ENCODE results near the gene RNASEH2B. TPM values are rescaled to one million over a fixed set of nuclear protein-coding genes. Genes with fewer than 3 reads are reported as not detected.

RNASEH2B gene
- total and polyA plus RNA-seq, 9 donors: 27.5 to 88.7 (median 55.0) TPM

- H3K4me3 ChIP-seq: no peak overlapping the region
- no peaks in the 10 kb centered on the region for H3K9me3 ChIP-seq
- H3K27me3 ChIP-seq: no peaks in the 10 kb centered on the region
- H3K27ac ChIP-seq: no peak overlapping the region
- H3K4me1 ChIP-seq (ENCODE audit: insufficient read depth): no peaks in the 10 kb centered on the region
- H3K36me3 ChIP-seq: no peaks in the 10 kb centered on the region
- DNase-seq: no peak
- intact Hi-C loops (cut with DNase I): no loop called here
- no peak for TF ChIP-seq POLR2A (IDR thresholded peaks at IDR 0.05)
- TF ChIP-seq, protein P1, sequence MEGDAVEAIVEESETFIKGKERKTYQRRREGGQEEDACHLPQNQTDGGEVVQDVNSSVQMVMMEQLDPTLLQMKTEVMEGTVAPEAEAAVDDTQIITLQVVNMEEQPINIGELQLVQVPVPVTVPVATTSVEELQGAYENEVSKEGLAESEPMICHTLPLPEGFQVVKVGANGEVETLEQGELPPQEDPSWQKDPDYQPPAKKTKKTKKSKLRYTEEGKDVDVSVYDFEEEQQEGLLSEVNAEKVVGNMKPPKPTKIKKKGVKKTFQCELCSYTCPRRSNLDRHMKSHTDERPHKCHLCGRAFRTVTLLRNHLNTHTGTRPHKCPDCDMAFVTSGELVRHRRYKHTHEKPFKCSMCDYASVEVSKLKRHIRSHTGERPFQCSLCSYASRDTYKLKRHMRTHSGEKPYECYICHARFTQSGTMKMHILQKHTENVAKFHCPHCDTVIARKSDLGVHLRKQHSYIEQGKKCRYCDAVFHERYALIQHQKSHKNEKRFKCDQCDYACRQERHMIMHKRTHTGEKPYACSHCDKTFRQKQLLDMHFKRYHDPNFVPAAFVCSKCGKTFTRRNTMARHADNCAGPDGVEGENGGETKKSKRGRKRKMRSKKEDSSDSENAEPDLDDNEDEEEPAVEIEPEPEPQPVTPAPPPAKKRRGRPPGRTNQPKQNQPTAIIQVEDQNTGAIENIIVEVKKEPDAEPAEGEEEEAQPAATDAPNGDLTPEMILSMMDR (IDR thresholded peaks at IDR 0.05): no peak
- no peak for TF ChIP-seq EP300 (IDR thresholded peaks at IDR 0.05)
These were observed 18.4 kb upstream of the RNASEH2B start for GRCh38 chr13:50891206-50891605.

- H3K9me3 ChIP-seq: no peaks in the 10 kb centered on the region
- no peak overlapping the region for H3K4me3 ChIP-seq
- TF ChIP-seq, protein P1 (IDR thresholded peaks at IDR 0.05): no peak
- TF ChIP-seq EP300 (IDR thresholded peaks at IDR 0.05): no peak
- no peak for TF ChIP-seq POLR2A (IDR thresholded peaks at IDR 0.05)
- intact Hi-C loops (cut with DNase I): no loop called here
- no peak overlapping the region for H3K27ac ChIP-seq
- no peaks in the 10 kb centered on the region for H3K36me3 ChIP-seq
- H3K27me3 ChIP-seq: no peaks in the 10 kb centered on the region
- 55 to 66% (median 65%) methylated on average over 7 of the region's 7 CpGs for WGBS, 3 donors
- no peak for DNase-seq
- H3K4me1 ChIP-seq (ENCODE audit: insufficient read depth): no peaks in the 10 kb centered on the region
These were observed 17.2 kb upstream of the RNASEH2B start for GRCh38 chr13:50892210-50892944.

GRCh38 chr13:50893211-50893852, 16.3 kb upstream of the RNASEH2B start:
- H3K27ac ChIP-seq: no peak overlapping the region

GRCh38 chr13:50894012-50894411, 15.6 kb upstream of the RNASEH2B start:
- WGBS, 3 donors: 91 to 94% (median 93%) methylated on average over 2 of the region's 2 CpGs

More at GRCh38 chr13:50893211-50893852, 16.3 kb upstream of the RNASEH2B start:
- WGBS, 3 donors: 24 to 36% (median 31%) methylated on average over 4 of the region's 4 CpGs
- no peak for DNase-seq
- Histone ChIP-seq H3K36me3 (no peaks in the 10 kb centered on the region), H3K4me3 (no peak overlapping the region), H3K9me3 (no peaks in the 10 kb centered on the region), H3K27me3 (no peaks in the 10 kb centered on the region), H3K4me1 (ENCODE audit: insufficient read depth) (no peaks in the 10 kb centered on the region)
- intact Hi-C loops (cut with DNase I): no loop called here
- TF ChIP-seq, protein P1 (IDR thresholded peaks at IDR 0.05): no peak
- no peak for TF ChIP-seq EP300 (IDR thresholded peaks at IDR 0.05)
- TF ChIP-seq POLR2A (IDR thresholded peaks at IDR 0.05): no peak

More at GRCh38 chr13:50894012-50894411, 15.6 kb upstream of the RNASEH2B start:
- Histone ChIP-seq H3K27me3 (no peaks in the 10 kb centered on the region), H3K9me3 (no peaks in the 10 kb centered on the region), H3K4me1 (ENCODE audit: insufficient read depth) (no peaks in the 10 kb centered on the region), H3K27ac (no peak overlapping the region), H3K4me3 (no peak overlapping the region), H3K36me3 (no peaks in the 10 kb centered on the region)
- TF ChIP-seq, protein P1 (IDR thresholded peaks at IDR 0.05): no peak
- no peak for TF ChIP-seq EP300 (IDR thresholded peaks at IDR 0.05)
- TF ChIP-seq POLR2A (IDR thresholded peaks at IDR 0.05): no peak
- intact Hi-C loops (cut with DNase I): no loop called here
- DNase-seq: no peak

All from ovary (tissue), 9 donors.